ENCODE data around the gene NAA80. TPM values are rescaled to one million over a fixed set of nuclear protein-coding genes. Genes with fewer than 3 reads are reported as not detected.

The NAA80 gene
- total and polyA plus RNA-seq, 10 of the 15 experiments (the other 5 are each of a cell fraction or from before 2014, with no cell fraction given): 0.48 to 12.7 (median 6.7) TPM

- no TSS peak for BruUV-seq (replicated peaks)
- ChIA-PET SMC1A (ENCODE audit: uncharacterized antibody, unreplicated experiment) (no interaction called here), RAD21 (ENCODE audit: unreplicated experiment) (interaction anchor here (0.6 kb wide), 1 partner anchor 57 kb away, joined by 3 read pairs; the partner anchor contains the start of gene GNAI2), POLR2A (interaction anchor here (0.6 to 2.1 kb wide), 4 partner anchors 26 to 59 kb away, joined by 3 to 11 read pairs (median 4); partner anchors contain the start of genes CYB561D2 and NPRL2), CTCF (interaction anchor here (0.8 to 2.5 kb wide), 5 partner anchors 31 to 953 kb away, joined by 3 to 8 read pairs (median 6); no protein-coding TSS in a partner anchor)
- no peaks in the 10 kb centered on the region for H4K20me1 ChIP-seq (ENCODE audit: control insufficient read depth, insufficient read depth)
- DNase-seq (ENCODE audit: low read depth, low spot score): no peak
- peaks cover 6% of the 10 kb centered on the region for H3K4me1 ChIP-seq (ENCODE audit: control insufficient read depth, insufficient read depth, low read length)
- ATAC-seq: no peak
- peak overlapping the region; percentile 64 for H3K9ac ChIP-seq (ENCODE audit: control insufficient read depth, insufficient read depth, low read length)
- no peaks in the 10 kb centered on the region for H3K9me3 ChIP-seq (replicated peaks; ENCODE audit: control insufficient read depth, insufficient read depth, low read length)
- no peak for FAIRE-seq
- peak overlapping the region; percentile 78 for H2AFZ ChIP-seq (ENCODE audit: control insufficient read depth, low read depth, low read length)
- H3K27ac ChIP-seq (ENCODE audit: control insufficient read depth, insufficient read depth): peak overlapping the region; percentile 66
- no peaks in the 10 kb centered on the region for H3K27me3 ChIP-seq (replicated peaks in 1 of 2; ENCODE audit: control insufficient read depth in 2 of 2, insufficient read depth in 2 of 2, low read length in 1 of 2)
- TF ChIP-seq PAX5 (IDR thresholded peaks at IDR 0.05; ENCODE audit: borderline replicate concordance, low read depth, low read length) (no peak), ZNF274 (IDR thresholded peaks at IDR 0.05; ENCODE audit: insufficient read depth, insufficient read length) (no peak), KAT2A (conservative IDR thresholded peaks at IDR 0.05; ENCODE audit: control insufficient read depth, low read depth, low read length) (no peak), KDM1A (IDR thresholded peaks at IDR 0.05; ENCODE audit: borderline replicate concordance) (no peak), POLR2A (IDR thresholded peaks at IDR 0.05; ENCODE audit: low read depth, low read length) (no peak)
- TF ChIP-seq, protein P1, sequence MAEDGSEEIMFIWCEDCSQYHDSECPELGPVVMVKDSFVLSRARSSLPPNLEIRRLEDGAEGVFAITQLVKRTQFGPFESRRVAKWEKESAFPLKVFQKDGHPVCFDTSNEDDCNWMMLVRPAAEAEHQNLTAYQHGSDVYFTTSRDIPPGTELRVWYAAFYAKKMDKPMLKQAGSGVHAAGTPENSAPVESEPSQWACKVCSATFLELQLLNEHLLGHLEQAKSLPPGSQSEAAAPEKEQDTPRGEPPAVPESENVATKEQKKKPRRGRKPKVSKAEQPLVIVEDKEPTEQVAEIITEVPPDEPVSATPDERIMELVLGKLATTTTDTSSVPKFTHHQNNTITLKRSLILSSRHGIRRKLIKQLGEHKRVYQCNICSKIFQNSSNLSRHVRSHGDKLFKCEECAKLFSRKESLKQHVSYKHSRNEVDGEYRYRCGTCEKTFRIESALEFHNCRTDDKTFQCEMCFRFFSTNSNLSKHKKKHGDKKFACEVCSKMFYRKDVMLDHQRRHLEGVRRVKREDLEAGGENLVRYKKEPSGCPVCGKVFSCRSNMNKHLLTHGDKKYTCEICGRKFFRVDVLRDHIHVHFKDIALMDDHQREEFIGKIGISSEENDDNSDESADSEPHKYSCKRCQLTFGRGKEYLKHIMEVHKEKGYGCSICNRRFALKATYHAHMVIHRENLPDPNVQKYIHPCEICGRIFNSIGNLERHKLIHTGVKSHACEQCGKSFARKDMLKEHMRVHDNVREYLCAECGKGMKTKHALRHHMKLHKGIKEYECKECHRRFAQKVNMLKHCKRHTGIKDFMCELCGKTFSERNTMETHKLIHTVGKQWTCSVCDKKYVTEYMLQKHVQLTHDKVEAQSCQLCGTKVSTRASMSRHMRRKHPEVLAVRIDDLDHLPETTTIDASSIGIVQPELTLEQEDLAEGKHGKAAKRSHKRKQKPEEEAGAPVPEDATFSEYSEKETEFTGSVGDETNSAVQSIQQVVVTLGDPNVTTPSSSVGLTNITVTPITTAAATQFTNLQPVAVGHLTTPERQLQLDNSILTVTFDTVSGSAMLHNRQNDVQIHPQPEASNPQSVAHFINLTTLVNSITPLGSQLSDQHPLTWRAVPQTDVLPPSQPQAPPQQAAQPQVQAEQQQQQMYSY (CRISPR knock-in tag; IDR thresholded peaks at IDR 0.05): no peak
- TF ChIP-seq, protein P2, sequence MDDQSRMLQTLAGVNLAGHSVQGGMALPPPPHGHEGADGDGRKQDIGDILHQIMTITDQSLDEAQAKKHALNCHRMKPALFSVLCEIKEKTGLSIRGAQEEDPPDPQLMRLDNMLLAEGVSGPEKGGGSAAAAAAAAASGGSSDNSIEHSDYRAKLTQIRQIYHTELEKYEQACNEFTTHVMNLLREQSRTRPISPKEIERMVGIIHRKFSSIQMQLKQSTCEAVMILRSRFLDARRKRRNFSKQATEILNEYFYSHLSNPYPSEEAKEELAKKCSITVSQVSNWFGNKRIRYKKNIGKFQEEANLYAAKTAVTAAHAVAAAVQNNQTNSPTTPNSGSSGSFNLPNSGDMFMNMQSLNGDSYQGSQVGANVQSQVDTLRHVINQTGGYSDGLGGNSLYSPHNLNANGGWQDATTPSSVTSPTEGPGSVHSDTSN (IDR thresholded peaks at IDR 0.05; ENCODE audit: insufficient replicate concordance, low read depth, low read length): no peak
- TF ChIP-seq, protein P3, sequence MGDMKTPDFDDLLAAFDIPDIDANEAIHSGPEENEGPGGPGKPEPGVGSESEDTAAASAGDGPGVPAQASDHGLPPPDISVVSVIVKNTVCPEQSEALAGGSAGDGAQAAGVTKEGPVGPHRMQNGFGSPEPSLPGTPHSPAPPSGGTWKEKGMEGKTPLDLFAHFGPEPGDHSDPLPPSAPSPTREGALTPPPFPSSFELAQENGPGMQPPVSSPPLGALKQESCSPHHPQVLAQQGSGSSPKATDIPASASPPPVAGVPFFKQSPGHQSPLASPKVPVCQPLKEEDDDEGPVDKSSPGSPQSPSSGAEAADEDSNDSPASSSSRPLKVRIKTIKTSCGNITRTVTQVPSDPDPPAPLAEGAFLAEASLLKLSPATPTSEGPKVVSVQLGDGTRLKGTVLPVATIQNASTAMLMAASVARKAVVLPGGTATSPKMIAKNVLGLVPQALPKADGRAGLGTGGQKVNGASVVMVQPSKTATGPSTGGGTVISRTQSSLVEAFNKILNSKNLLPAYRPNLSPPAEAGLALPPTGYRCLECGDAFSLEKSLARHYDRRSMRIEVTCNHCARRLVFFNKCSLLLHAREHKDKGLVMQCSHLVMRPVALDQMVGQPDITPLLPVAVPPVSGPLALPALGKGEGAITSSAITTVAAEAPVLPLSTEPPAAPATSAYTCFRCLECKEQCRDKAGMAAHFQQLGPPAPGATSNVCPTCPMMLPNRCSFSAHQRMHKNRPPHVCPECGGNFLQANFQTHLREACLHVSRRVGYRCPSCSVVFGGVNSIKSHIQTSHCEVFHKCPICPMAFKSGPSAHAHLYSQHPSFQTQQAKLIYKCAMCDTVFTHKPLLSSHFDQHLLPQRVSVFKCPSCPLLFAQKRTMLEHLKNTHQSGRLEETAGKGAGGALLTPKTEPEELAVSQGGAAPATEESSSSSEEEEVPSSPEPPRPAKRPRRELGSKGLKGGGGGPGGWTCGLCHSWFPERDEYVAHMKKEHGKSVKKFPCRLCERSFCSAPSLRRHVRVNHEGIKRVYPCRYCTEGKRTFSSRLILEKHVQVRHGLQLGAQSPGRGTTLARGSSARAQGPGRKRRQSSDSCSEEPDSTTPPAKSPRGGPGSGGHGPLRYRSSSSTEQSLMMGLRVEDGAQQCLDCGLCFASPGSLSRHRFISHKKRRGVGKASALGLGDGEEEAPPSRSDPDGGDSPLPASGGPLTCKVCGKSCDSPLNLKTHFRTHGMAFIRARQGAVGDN (IDR thresholded peaks at IDR 0.05): no peak
- intact Hi-C loops (cut with micrococcal nuclease; ENCODE audit: unreplicated experiment): no loop called here
- H3K4me3 ChIP-seq: peak overlapping the region; percentile 62
- peak overlapping the region; percentile 89 for H3K4me2 ChIP-seq (ENCODE audit: control insufficient read depth, insufficient read depth)
- in situ Hi-C loops (cut with MboI): no loop called here
- 79% methylated on average over 12 of the region's 12 CpGs for WGBS (ENCODE audit: insufficient coverage, insufficient replicate concordance, low lambda C conversion rate, missing lambda C conversion rate)
- H3K36me3 ChIP-seq (ENCODE audit: control insufficient read depth in 2 of 2, insufficient read depth in 2 of 2, low read length in 1 of 2): peaks cover 0 to 20% of the 10 kb centered on the region in 2 experiments; a peak in 3 of 4 replicates
- peaks cover 21% of the 10 kb centered on the region for H3K79me2 ChIP-seq (ENCODE audit: control insufficient read depth, insufficient read depth, low read length)
Observed at GRCh38 chr3:50293079-50293801, 6.0 kb downstream of the NAA80 start.

Data from GM12878 (cell line).